ENCODE data around the gene EIF4G2. TPM values are rescaled to one million over a fixed set of nuclear protein-coding genes. Genes with fewer than 3 reads are reported as not detected.

EIF4G2 gene
- total and polyA plus RNA-seq, 2 experiments from 2014 or later = 358 to 788 TPM

- TF ChIP-seq REST (IDR thresholded peaks at IDR 0.05; ENCODE audit: unreplicated experiment) (no peak), CTCF (conservative IDR thresholded peaks at IDR 0.05; ENCODE audit: low read depth in 2 of 2) (no peak), STAT1 (IDR thresholded peaks at IDR 0.05; ENCODE audit: unreplicated experiment) (no peak), ZNF114 (CRISPR knock-in tag; IDR thresholded peaks at IDR 0.05) (no peak), EZH2 (IDR thresholded peaks at IDR 0.05; ENCODE audit: low read depth, unreplicated experiment) (no peak), NANOG (IDR thresholded peaks at IDR 0.05; ENCODE audit: borderline replicate concordance) (no peak)
Measured at GRCh38 chr11:10855295-10855694, 46.6 kb upstream of the EIF4G2 start (continued).

- H3K4me1 Mint-ChIP-seq = peaks cover 6% of the 10 kb centered on the region
- H3K4me1 ChIP-seq (ENCODE audit: insufficient read depth) = no peaks in the 10 kb centered on the region
- no peaks in the 10 kb centered on the region for H3F3A ChIP-seq (replicated peaks; ENCODE audit: low read depth)
- no peaks in the 10 kb centered on the region for H3K27me3 ChIP-seq (ENCODE audit: insufficient read depth)
- no peaks in the 10 kb centered on the region for H3K27me3 Mint-ChIP-seq (ENCODE audit: insufficient read depth, low read depth, poor library complexity)
- no peak overlapping the region for H2AFZ ChIP-seq
- DNase-seq (ENCODE audit: low spot score) = no peak
- no peaks in the 10 kb centered on the region for H3K9me2 ChIP-seq (ENCODE audit: insufficient read depth)
- no peaks in the 10 kb centered on the region for H3K9me3 Mint-ChIP-seq
- no peak overlapping the region for H3K4me2 ChIP-seq
- H3K4me3 Mint-ChIP-seq = no peak overlapping the region
- no peaks in the 10 kb centered on the region for H3K79me2 ChIP-seq (replicated peaks; ENCODE audit: insufficient read depth)
- H4K20me1 ChIP-seq (replicated peaks; ENCODE audit: insufficient read depth) = peaks cover 15% of the 10 kb centered on the region; the same call in 1 of the 2 replicates
- H3K4me3 ChIP-seq = no peak overlapping the region
- no peak for ATAC-seq
- H3K27ac ChIP-seq (ENCODE audit: low read depth) = no peak overlapping the region
- peaks cover 15% of the 10 kb centered on the region; the same call in 2 of the 3 replicates for H3K36me3 Mint-ChIP-seq (ENCODE audit: low read depth)
- H3K36me3 ChIP-seq (ENCODE audit: insufficient read depth) = peaks cover 6% of the 10 kb centered on the region; the same call in 1 of the 2 replicates
- no peak overlapping the region for H3K27ac Mint-ChIP-seq
- TF ChIP-seq ZNF331 (CRISPR knock-in tag; IDR thresholded peaks at IDR 0.05; ENCODE audit: low read depth) (no peak), CTCF (conservative IDR thresholded peaks at IDR 0.05; ENCODE audit: low read depth in 2 of 2) (no peak), ETS1 (IDR thresholded peaks at IDR 0.05) (no peak), NANOG (IDR thresholded peaks at IDR 0.05; ENCODE audit: borderline replicate concordance) (no peak), CREB1 (CRISPR knock-in tag; IDR thresholded peaks at IDR 0.05; ENCODE audit: low read depth) (no peak), EZH2 (IDR thresholded peaks at IDR 0.05; ENCODE audit: low read depth, unreplicated experiment) (no peak)
Measured at GRCh38 chr11:10847960-10848860, 39.5 kb upstream of the EIF4G2 start.

Data from GM23338 (cell line).